HepG2 (cell line): ENCODE measurements around the gene ZSWIM8. TPM values are rescaled to one million over a fixed set of nuclear protein-coding genes. Genes with fewer than 3 reads are reported as not detected.
A peak's percentile ranks its signal among the peaks of the same experiment; 100 is the strongest.

Experiments
- ATAC-seq: fragments of 200-7000 bp; cut with Tn5 transposase; 3 replicates; pipeline ENCODE4 v1.9.1; 2020; ENCODE audit warnings: mild to moderate bottlenecking, moderate library complexity
- BruUV-seq: library from RNA; stranded (reverse); fragments of 400-500 nt; replicated peaks from 2 replicates; lab custom pipeline; 2021; lab: Mats Ljungman, UMichigan
- CTCF ChIA-PET: fragments of 300-600 bp; formaldehyde crosslinking; extraction: SDS; loops from one replicate; lab custom pipeline; 2021; ENCODE audit warnings: low total read pairs, inconsistent platforms, low intra/inter-chr PET ratio; lab: Yijun Ruan, JAX
- POLR2A ChIA-PET: fragments of 350-600 bp; sonication (Branson Sonifier 250); formaldehyde crosslinking; loops from one replicate; lab custom pipeline; 2020; ENCODE audit warnings: antibody characterized with exemption, inconsistent platforms; lab: Yijun Ruan, JAX
- DNase-seq: peaks from one replicate; pipeline ENCODE4 v3.0.0-alpha.2; 2015; ENCODE audit warnings: low spot score
- FAIRE-seq: peaks from 3 replicates; lab custom pipeline; 2011; peaks lifted over from hg19 to GRCh38; lab: Jason Lieb, UNC
- H2AFZ ChIP-seq: one replicate; pipeline ENCODE4 v1.6.1; 2011; ENCODE audit warnings: low read length, inconsistent platforms
- H3K27ac ChIP-seq: fragments of 300-600 bp; 3 replicates; pipeline ENCODE4 v1.8.0; 2011; ENCODE audit warnings: mixed run types, mild to moderate bottlenecking, mixed read lengths, low read length, inconsistent platforms; ENCODE audit not compliant: insufficient read depth; ENCODE audit errors: extremely low read length
- H3K27me3 ChIP-seq, 2 experiments: fragments of 200-600 bp in 1 of 2; 2 replicates in 1 of 2; 3 replicates in 1 of 2; pipeline versions ENCODE4 v1.6.0 to v1.8.0; 2011; ENCODE audit warnings: low read length in 2 of 2, mild to moderate bottlenecking in 2 of 2, moderate library complexity in 2 of 2, inconsistent platforms in 1 of 2; ENCODE audit not compliant: insufficient read depth in 2 of 2, control insufficient read depth in 1 of 2
- H3K36me3 ChIP-seq, 2 experiments: fragments of 200-600 bp in 1 of 2; replicated peaks in 1 of 2; 2 replicates in 1 of 2; 3 replicates in 1 of 2; pipeline versions ENCODE4 v1.5.1 to v1.8.0; 2011; ENCODE audit warnings: low read length in 2 of 2, inconsistent platforms in 1 of 2; ENCODE audit not compliant: insufficient read depth in 2 of 2, control insufficient read depth in 1 of 2
- H3K4me1 ChIP-seq: 2 replicates; pipeline ENCODE4 v1.5.1; 2012; ENCODE audit warnings: low read length, inconsistent platforms; ENCODE audit not compliant: insufficient read depth
- H3K4me2 ChIP-seq: 2 replicates; pipeline ENCODE4 v1.6.0; 2011; ENCODE audit warnings: low read depth, low read length, inconsistent platforms
- H3K4me3 ChIP-seq, 3 experiments: fragments of 200-600 bp in 1 of 3; sonication (generic), shearing (Covaris generic) in 1 of 3; replicated peaks in 1 of 3; 2 replicates each; pipeline ENCODE4 v1.5.1; 2011 to 2016; ENCODE audit warnings: low read length in 3 of 3, inconsistent platforms in 2 of 3, low read depth in 2 of 3, mild to moderate bottlenecking in 2 of 3, control low read depth in 1 of 3, mixed read lengths in 1 of 3; ENCODE audit not compliant: insufficient read depth in 1 of 3
- H3K79me2 ChIP-seq: one replicate; pipeline ENCODE4 v1.6.1; 2011; ENCODE audit warnings: low read length, inconsistent platforms; ENCODE audit not compliant: insufficient read depth
- H3K9ac ChIP-seq: 2 replicates; pipeline ENCODE4 v1.6.0; 2011; ENCODE audit warnings: mild to moderate bottlenecking, low read depth, low read length, inconsistent platforms; ENCODE audit not compliant: insufficient read depth
- H3K9me3 ChIP-seq: 2 replicates; pipeline ENCODE4 v1.5.1; 2012; ENCODE audit warnings: mild to moderate bottlenecking, low read length
- H4K20me1 ChIP-seq: 2 replicates; pipeline ENCODE4 v1.6.0; 2011; ENCODE audit warnings: inconsistent platforms, mild to moderate bottlenecking, low read length, moderate library complexity; ENCODE audit not compliant: insufficient read depth
- AGO2 ChIP-seq: fragments of 200-400 bp; formaldehyde crosslinking; optimal IDR thresholded peaks from 2 replicates; pipeline ENCODE3; 2017; ENCODE audit warnings: mild to moderate bottlenecking, low read depth, low read length, moderate library complexity
- CHCHD3 ChIP-seq: sonication (generic); formaldehyde crosslinking; IDR thresholded peaks from 2 replicates; pipeline ENCODE4 v1.8.0; 2022; ENCODE audit warnings: mild to moderate bottlenecking, missing genetic modification reagents, moderate library complexity
- CREBL2 ChIP-seq: sonication (generic); formaldehyde crosslinking; IDR thresholded peaks from 2 replicates; pipeline ENCODE4 v1.8.1; 2023; ENCODE audit warnings: missing genetic modification reagents, mild to moderate bottlenecking, borderline replicate concordance
- GZF1 ChIP-seq: sonication (generic); formaldehyde crosslinking; IDR thresholded peaks from 2 replicates; pipeline ENCODE4 v1.5.1; 2020; ENCODE audit warnings: mild to moderate bottlenecking, missing genetic modification reagents
- MLX ChIP-seq: IDR thresholded peaks from 2 replicates; pipeline ENCODE4 v1.6.1; 2016
- NFKB2 ChIP-seq: sonication (generic); formaldehyde crosslinking; IDR thresholded peaks from 2 replicates; pipeline ENCODE4 v1.4.0; 2020; ENCODE audit warnings: missing genetic modification reagents, borderline replicate concordance
- PLSCR1 ChIP-seq: sonication (generic); formaldehyde crosslinking; IDR thresholded peaks from 2 replicates; pipeline ENCODE4 v1.5.0; 2020; ENCODE audit warnings: missing genetic modification reagents, mild to moderate bottlenecking, borderline replicate concordance
- POLR2A ChIP-seq, 2 experiments: IDR thresholded peaks; 2 replicates each; pipeline ENCODE4 v1.6.1; 2011; ENCODE audit warnings: low read depth in 2 of 2, low read length in 2 of 2, mild to moderate bottlenecking in 1 of 2, moderate library complexity in 1 of 2; ENCODE audit not compliant: insufficient read depth in 1 of 2
- RBFOX2 ChIP-seq: fragments of 200-400 bp; formaldehyde crosslinking; IDR thresholded peaks from 2 replicates; pipeline ENCODE4 v1.6.1; 2017; ENCODE audit warnings: low read depth, mild to moderate bottlenecking, low read length
- ZNF460 ChIP-seq: sonication (generic); formaldehyde crosslinking; IDR thresholded peaks from 2 replicates; pipeline ENCODE4 v1.5.1; 2020; ENCODE audit warnings: missing genetic modification reagents, mild to moderate bottlenecking, borderline replicate concordance
- ZNF552 ChIP-seq: sonication (generic); formaldehyde crosslinking; IDR thresholded peaks from 2 replicates; pipeline ENCODE4 v1.9.0; 2022; ENCODE audit warnings: missing genetic modification reagents, mild to moderate bottlenecking, borderline replicate concordance
- ZNF878 ChIP-seq: sonication (generic); formaldehyde crosslinking; IDR thresholded peaks from 2 replicates; pipeline ENCODE4 v1.8.1; 2023; ENCODE audit warnings: mild to moderate bottlenecking, missing genetic modification reagents, moderate library complexity
- ZSCAN31 ChIP-seq: sonication (generic); formaldehyde crosslinking; IDR thresholded peaks from 2 replicates; pipeline ENCODE4 v1.5.0; 2020; ENCODE audit warnings: low read depth, mild to moderate bottlenecking, missing genetic modification reagents
- WGBS: methylation state at CpG from one replicate; pipeline ENCODE4 v1.1.6; 2017; ENCODE audit warnings: low lambda C conversion rate; 5-methylcytosine and 5-hydroxymethylcytosine counted together
- in situ Hi-C: cut with HindIII; loops from 2 replicates; pipeline ENCODE4 v1.10.0; 2017; ENCODE audit warnings: low pct_unique_long_range_greater_than_20kb; ENCODE audit not compliant: extremely low pct_ligation_motif_present
- intact Hi-C: fragments of 100-400 bp; cut with micrococcal nuclease; formaldehyde crosslinking; loops from one replicate; pipeline ENCODE4 v1.10.0; 2022; ENCODE audit not compliant: unreplicated experiment
- polyA plus RNA-seq, 8 experiments: library from polyadenylated mRNA; depleted of rRNA in 3 of 8; stranded (reverse) in 7 of 8; unstranded in 1 of 8; fragments of >200 nt; fragmentation: Illumina TruSeq in 4 of 8; extraction: Trizol in 4 of 8; gene quantifications; 2 replicates each; pipeline versions ENCODE4 v1.2.1 to v1.2.3, GENCODE V29; 2011 to 2016; ENCODE audit warnings: low read depth in 4 of 8, missing spikeins in 1 of 8, mixed read lengths in 1 of 8; ENCODE audit not compliant: insufficient read depth in 1 of 8
- total RNA-seq, 5 experiments: library from RNA; depleted of rRNA; stranded (reverse); fragments of >200 nt; fragmentation: Illumina TruSeq; extraction: Trizol; gene quantifications; 2 replicates each; pipeline ENCODE4 v1.2.3, GENCODE V29; 2016; ENCODE audit warnings: low read depth in 1 of 5

ZSWIM8 gene
- total and polyA plus RNA-seq, 2 of the 13 experiments (the other 11 are each of a cell fraction or from before 2014, with no cell fraction given), result 39.9 to 98.2 TPM

- Histone ChIP-seq H3K36me3 (peaks cover 31 to 80% of the 10 kb centered on the region in 2 experiments), H3K4me3 (no peak overlapping the region), H3K4me2 (no peak overlapping the region)
- WGBS, result 100% methylated on average over 2 of the region's 6 CpGs
- no peak for ATAC-seq
- CTCF ChIA-PET, result no interaction called here
- TF ChIP-seq ZSCAN31, result no peak
- TF ChIP-seq GZF1 (CRISPR knock-in tag), result no peak
- no peak for TF ChIP-seq ZNF878
- TF ChIP-seq MLX (CRISPR knock-in tag), result no peak
- peak in 1 of 2 experiments; percentile 37; a peak in 1 of 4 replicates for TF ChIP-seq POLR2A (IDR thresholded peaks at IDR 0.05; ENCODE audit: insufficient read depth in 1 of 2, low read depth in 2 of 2, low read length in 2 of 2)
- TF ChIP-seq, all 625 proteins: peak for 1
- Histone ChIP-seq H3K27ac (no peak overlapping the region), H3K27me3 (no peaks in the 10 kb centered on the region), H3K4me1 (no peaks in the 10 kb centered on the region), H3K79me2 (no peaks in the 10 kb centered on the region), H2AFZ (no peak overlapping the region), H3K9me3 (no peaks in the 10 kb centered on the region), H3K9ac (no peak overlapping the region), H4K20me1 (no peaks in the 10 kb centered on the region; the same call in 1 of the 2 replicates)
- POLR2A ChIA-PET, result interaction anchor here (0.7 to 1.1 kb wide), 2 partner anchors 10 to 42 kb away, joined by 3 read pairs; no protein-coding TSS in a partner anchor
- intact Hi-C loops (no loop called here), in situ Hi-C loops (no loop called here)
- no peak for FAIRE-seq
- BruUV-seq, result no TSS peak
- no peak for DNase-seq
Measured at GRCh38 chr10:73798087-73798486, 12.7 kb downstream of the ZSWIM8 start.

- ChIA-PET CTCF (no interaction called here), POLR2A (interaction anchor here (0.7 to 1.7 kb wide), 3 partner anchors 11 to 41 kb away, joined by 3 to 5 read pairs (median 3); no protein-coding TSS in a partner anchor)
- no peak overlapping the region for H3K27ac ChIP-seq
- 91% methylated on average over 8 of the region's 10 CpGs for WGBS
- no peaks in the 10 kb centered on the region for H3K79me2 ChIP-seq
- peaks cover 32 to 81% of the 10 kb centered on the region in 2 experiments for H3K36me3 ChIP-seq
- no peaks in the 10 kb centered on the region; the same call in 1 of the 2 replicates for H4K20me1 ChIP-seq
- in situ Hi-C loops (no loop called here), intact Hi-C loops (no loop called here)
- no peaks in the 10 kb centered on the region for H3K27me3 ChIP-seq
- no peaks in the 10 kb centered on the region for H3K9me3 ChIP-seq
- FAIRE-seq (no peak), ATAC-seq (peak; percentile 17), DNase-seq (no peak)
- no peak overlapping the region for H3K4me3 ChIP-seq
- H3K9ac ChIP-seq, result no peak overlapping the region
- no peak overlapping the region for H3K4me2 ChIP-seq
- no TSS peak for BruUV-seq
- H3K4me1 ChIP-seq, result no peaks in the 10 kb centered on the region
- H2AFZ ChIP-seq, result no peak overlapping the region
- TF ChIP-seq ZNF460 (CRISPR knock-in tag) (no peak), CHCHD3 (CRISPR knock-in tag) (no peak), PLSCR1 (CRISPR knock-in tag) (no peak), NFKB2 (CRISPR knock-in tag) (no peak), ZNF552 (CRISPR knock-in tag) (no peak), CREBL2 (no peak), AGO2 (peak; percentile 90), RBFOX2 (peak; percentile 36; the same call in 1 of the 2 replicates)
Measured at GRCh38 chr10:73798927-73799560, 13.6 kb downstream of the ZSWIM8 start.
